HEK293T (cell line): ENCODE results near the gene PTPN2.

Experiments used
- CTCF ChIA-PET: fragments of 350-600 bp; formaldehyde crosslinking; extraction: SDS; loops from one replicate; lab custom pipeline; 2021; ENCODE audit warnings: antibody characterized with exemption, inconsistent platforms; lab: Yijun Ruan, JAX
- POLR2A ChIA-PET: fragments of 350-600 bp; formaldehyde crosslinking; extraction: SDS; loops from one replicate; lab custom pipeline; 2020; ENCODE audit warnings: antibody characterized with exemption, inconsistent platforms; lab: Yijun Ruan, JAX
- DNase-seq: peaks from one replicate; pipeline ENCODE4 v3.0.0; 2012; ENCODE audit warnings: mixed read lengths; ENCODE audit errors: extremely low spot score
- ARNT ChIP-seq: fragments of 450-650 bp; IDR thresholded peaks from 2 replicates; pipeline ENCODE4 v1.6.1; 2017; ENCODE audit warnings: mild to moderate bottlenecking
- BHLHE40 ChIP-seq: fragments of 450-650 bp; IDR thresholded peaks from 2 replicates; pipeline ENCODE4 v1.6.1; 2016; ENCODE audit warnings: mild to moderate bottlenecking, moderate library complexity, borderline replicate concordance
- CTBP1 ChIP-seq: fragments of 450-650 bp; IDR thresholded peaks from 2 replicates; pipeline ENCODE4 v1.6.1; 2016; ENCODE audit warnings: borderline replicate concordance
- ELF4 ChIP-seq: fragments of 450-650 bp; IDR thresholded peaks from 2 replicates; pipeline ENCODE4 v1.6.1; 2017; ENCODE audit warnings: antibody characterized with exemption
- FOXA1 ChIP-seq: fragments of 450-650 bp; IDR thresholded peaks from 2 replicates; pipeline ENCODE4 v1.6.1; 2016; ENCODE audit warnings: mild to moderate bottlenecking
- FOXK2 ChIP-seq: fragments of 450-650 bp; IDR thresholded peaks from 2 replicates; pipeline ENCODE4 v1.6.1; 2016; ENCODE audit warnings: mild to moderate bottlenecking
- FOXM1 ChIP-seq: fragments of 450-650 bp; IDR thresholded peaks from 2 replicates; pipeline ENCODE4 v1.6.1; 2017; ENCODE audit warnings: mild to moderate bottlenecking, borderline replicate concordance
- HDGF ChIP-seq: fragments of 450-650 bp; IDR thresholded peaks from 2 replicates; pipeline ENCODE4 v1.6.1; 2017; ENCODE audit warnings: antibody characterized with exemption, borderline replicate concordance
- L3MBTL2 ChIP-seq: fragments of 450-650 bp; conservative IDR thresholded peaks from 2 replicates; pipeline ENCODE4 v1.6.1; 2016; ENCODE audit warnings: mild to moderate bottlenecking
- LEF1 ChIP-seq: fragments of 450-650 bp; IDR thresholded peaks from 2 replicates; pipeline ENCODE4 v1.6.1; 2017; ENCODE audit warnings: mild to moderate bottlenecking, borderline replicate concordance
- NFRKB ChIP-seq: fragments of 450-650 bp; IDR thresholded peaks from 2 replicates; pipeline ENCODE4 v1.6.1; 2016; ENCODE audit warnings: mild to moderate bottlenecking, moderate library complexity
- PKNOX1 ChIP-seq: fragments of 450-650 bp; IDR thresholded peaks from 2 replicates; pipeline ENCODE4 v1.6.1; 2016
- SP1 ChIP-seq: fragments of 450-650 bp; IDR thresholded peaks from 2 replicates; pipeline ENCODE4 v1.6.1; 2017
- SUZ12 ChIP-seq: fragments of 450-650 bp; IDR thresholded peaks from 2 replicates; pipeline ENCODE4 v1.6.1; 2016; ENCODE audit warnings: mild to moderate bottlenecking
- TARDBP ChIP-seq: fragments of 450-650 bp; IDR thresholded peaks from 2 replicates; pipeline ENCODE4 v1.6.1; 2016
- ZNF384 ChIP-seq: fragments of 450-650 bp; IDR thresholded peaks from 2 replicates; pipeline ENCODE4 v1.6.1; 2016

The PTPN2 gene

GRCh38 chr18:12890964-12891363 is 6.9 kb upstream of the PTPN2 start:
- ChIA-PET POLR2A (interaction anchor here (1.1 to 1.6 kb wide), 2 partner anchors 13 to 35 kb away, joined by 3 read pairs; no protein-coding TSS in a partner anchor), CTCF (no interaction called here)
- no peak for DNase-seq
- TF ChIP-seq FOXK2: no peak
- no peak for TF ChIP-seq L3MBTL2
- no peak for TF ChIP-seq BHLHE40
- TF ChIP-seq HDGF: no peak
- TF ChIP-seq ARNT: no peak
- no peak for TF ChIP-seq LEF1
- TF ChIP-seq SUZ12: no peak
- TF ChIP-seq CTBP1: no peak
- no peak for TF ChIP-seq FOXM1
- TF ChIP-seq NFRKB: no peak
- no peak for TF ChIP-seq SP1
- no peak for TF ChIP-seq ELF4
- TF ChIP-seq TARDBP: no peak
- TF ChIP-seq ZNF384: no peak
- TF ChIP-seq FOXA1: no peak
- no peak for TF ChIP-seq PKNOX1

GRCh38 chr18:12886498-12887126 is 2.6 kb upstream of the PTPN2 start:
- POLR2A ChIA-PET: no interaction called here
- TF ChIP-seq ARNT (no peak), FOXK2 (no peak), NFRKB (no peak), FOXA1 (no peak), CTBP1 (no peak), ZNF384 (no peak), SUZ12 (no peak), SP1 (no peak), TARDBP (no peak), LEF1 (no peak), PKNOX1 (no peak), HDGF (no peak), FOXM1 (no peak), BHLHE40 (no peak), ELF4 (no peak), L3MBTL2 (no peak)
- CTCF ChIA-PET: interaction anchor here (0.8 kb wide), 1 partner anchor 47 kb away, joined by 3 read pairs; no protein-coding TSS in a partner anchor
- no peak for DNase-seq

- CTCF ChIA-PET: no interaction called here
- DNase-seq: no peak
Measured at GRCh38 chr18:12885500-12885899, 1.5 kb upstream of the PTPN2 start.

GRCh38 chr18:12884406-12885323 is 628 bp upstream of the PTPN2 start:
- ChIA-PET POLR2A (interaction anchor here (0.6 to 1.6 kb wide), 9 partner anchors 19 to 118 kb away, joined by 3 to 9 read pairs (median 5); partner anchors contain the start of gene CEP192), CTCF (no interaction called here)
- DNase-seq: no peak
- TF ChIP-seq ELF4: no peak
- no peak for TF ChIP-seq L3MBTL2
- TF ChIP-seq SP1: no peak
- TF ChIP-seq PKNOX1: no peak
- no peak for TF ChIP-seq LEF1
- no peak for TF ChIP-seq BHLHE40

More at GRCh38 chr18:12885500-12885899, 1.5 kb upstream of the PTPN2 start:
- POLR2A ChIA-PET: interaction anchor here (0.6 kb wide), 2 partner anchors 55 to 66 kb away, joined by 3 to 4 read pairs; no protein-coding TSS in a partner anchor
- TF ChIP-seq L3MBTL2 (no peak), ARNT (no peak)

- POLR2A ChIA-PET: interaction anchor here (0.7 to 1.6 kb wide), 11 partner anchors 12 to 508 kb away, joined by 3 to 9 read pairs (median 4); partner anchors contain the start of gene CEP192
- no peak for TF ChIP-seq NFRKB
- TF ChIP-seq FOXK2: no peak
- DNase-seq: peak; percentile 10
- CTCF ChIA-PET: interaction anchor here (0.6 kb wide), 1 partner anchor 745 kb away, joined by 3 read pairs; no protein-coding TSS in a partner anchor
Measured at GRCh38 chr18:12883372-12883683, 709 bp downstream of the PTPN2 start.
